Stimulated activated CD8-positive, alpha-beta memory T cell treated with anti-CD3 and anti-CD28 coated beads, Interleukin-7, amount 100 ng/mL, for 1 hour (primary cell): ENCODE data around the gene RIOK2.
"Not testable (repeated sequence)": the region's sequence is repeated elsewhere in the genome, so short reads cannot be mapped to it uniquely, and the experiment has no call there.

ENCODE experiments used
- DNase-seq, 2 donors: peaks; one replicate each; pipeline ENCODE4 v3.0.0-alpha.2; 2020; ENCODE audit warnings: low read depth in 2 of 2

RIOK2 gene

GRCh38 chr5:97167435-97167834, 15.6 kb downstream of the RIOK2 start:
- no peak for DNase-seq

- no peak for DNase-seq
Observed at GRCh38 chr5:97165726-97166125, 17.3 kb downstream of the RIOK2 start.

- DNase-seq: no peak
Observed at GRCh38 chr5:97164846-97165245, 18.2 kb downstream of the RIOK2 start.

DNA sequence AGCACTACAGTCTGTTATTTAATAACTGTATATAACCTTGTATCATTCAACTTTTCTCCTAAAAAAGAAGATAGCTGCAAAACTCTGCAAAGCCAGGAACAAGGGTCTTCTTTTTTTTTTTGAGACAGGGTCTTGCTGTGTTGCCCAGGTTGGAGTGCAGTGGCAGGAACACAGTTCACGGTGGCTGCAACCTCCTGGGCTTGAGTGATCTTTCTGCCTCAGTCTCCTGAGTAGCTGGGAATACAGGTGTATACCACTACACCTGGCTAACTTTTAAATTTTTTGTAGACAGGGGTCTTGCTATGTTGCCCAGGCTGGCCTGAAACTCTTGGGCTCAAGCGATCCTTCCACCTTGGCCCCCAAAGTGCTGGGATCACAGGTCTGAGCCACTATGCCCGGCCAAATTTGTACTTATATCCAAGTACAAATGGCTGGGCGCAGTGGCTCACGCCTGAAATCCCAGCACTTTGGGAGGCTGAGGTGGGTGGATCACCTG, 19.2 kb downstream of the RIOK2 start:
- DNase-seq: no peak

DNA sequence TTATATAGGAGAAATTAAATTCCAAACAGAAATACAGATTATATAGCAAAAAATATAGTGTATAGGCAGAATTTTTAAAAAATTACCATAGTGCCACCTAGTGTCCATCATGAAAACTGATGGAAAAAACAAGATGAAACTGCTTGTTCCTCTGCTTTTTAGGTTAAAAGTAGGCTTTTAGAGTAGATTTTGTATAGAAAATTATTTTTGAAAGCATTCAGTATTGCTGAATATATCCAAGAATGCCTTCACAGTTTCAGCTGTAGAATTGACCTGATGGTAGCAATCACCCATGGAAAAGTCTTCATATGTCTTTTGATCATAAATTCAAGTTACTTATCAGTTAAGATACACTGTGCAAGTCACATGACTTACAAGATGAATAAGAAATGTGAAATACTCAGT, 19.7 kb downstream of the RIOK2 start:
- DNase-seq: no peak

DNA sequence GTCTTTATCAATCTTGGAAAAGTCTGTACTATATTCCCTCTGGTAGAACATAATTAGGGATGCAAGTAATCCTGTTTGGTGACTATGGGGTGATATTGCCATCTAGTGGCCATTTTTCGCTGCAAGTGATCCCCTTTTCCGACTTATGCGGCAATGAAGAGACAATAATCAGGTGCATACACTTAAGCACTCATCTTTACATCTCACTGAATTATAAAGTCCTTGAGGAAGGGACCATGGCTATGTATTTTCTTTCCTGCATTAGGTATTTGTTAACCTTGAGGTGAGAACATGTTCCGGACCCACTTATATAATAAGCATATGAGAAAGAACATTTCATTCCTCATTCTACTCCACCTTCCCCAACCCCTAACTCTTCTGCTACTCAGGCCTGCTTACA, 21.0 kb downstream of the RIOK2 start:
- no peak for DNase-seq

DNA sequence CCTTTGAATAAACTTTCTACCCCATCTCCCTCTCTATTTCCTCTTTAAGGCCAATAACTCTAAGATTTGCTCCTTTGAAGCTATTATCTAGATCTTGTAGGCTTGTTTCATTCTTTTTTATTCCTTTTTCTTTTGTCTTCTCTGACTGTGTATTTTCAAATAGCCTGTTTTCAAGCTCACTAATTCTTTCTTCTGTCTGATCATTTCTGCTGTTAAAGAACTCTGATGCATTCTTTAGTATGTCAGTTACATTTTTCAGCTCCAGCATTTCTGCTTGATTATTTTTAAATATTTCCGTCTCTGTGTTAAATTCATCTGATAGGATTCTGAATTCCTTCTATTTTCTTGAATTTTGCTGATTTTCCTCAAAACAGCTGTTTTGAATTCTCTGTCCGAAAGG, 25.4 kb downstream of the RIOK2 start:
- no peak for DNase-seq

DNA sequence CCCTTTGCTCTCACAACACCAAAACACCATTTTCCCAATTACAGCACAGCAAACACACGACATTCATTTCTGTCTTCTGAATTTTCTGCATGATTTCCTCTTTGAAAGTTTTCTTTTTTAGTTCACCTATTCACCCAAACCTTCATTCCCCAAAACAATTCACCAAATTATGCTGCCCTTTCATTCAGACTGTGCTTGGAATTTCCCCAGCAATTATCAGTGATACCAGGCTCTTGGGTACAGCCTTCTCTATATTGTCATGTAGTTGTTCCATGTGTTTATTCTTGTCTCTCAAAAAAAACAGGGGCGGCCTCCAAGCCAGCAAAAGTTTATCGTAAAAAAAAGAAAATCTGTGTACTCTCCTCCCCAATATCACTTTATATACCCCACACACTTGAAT, 31.7 kb downstream of the RIOK2 start:
- no peak for DNase-seq

DNA sequence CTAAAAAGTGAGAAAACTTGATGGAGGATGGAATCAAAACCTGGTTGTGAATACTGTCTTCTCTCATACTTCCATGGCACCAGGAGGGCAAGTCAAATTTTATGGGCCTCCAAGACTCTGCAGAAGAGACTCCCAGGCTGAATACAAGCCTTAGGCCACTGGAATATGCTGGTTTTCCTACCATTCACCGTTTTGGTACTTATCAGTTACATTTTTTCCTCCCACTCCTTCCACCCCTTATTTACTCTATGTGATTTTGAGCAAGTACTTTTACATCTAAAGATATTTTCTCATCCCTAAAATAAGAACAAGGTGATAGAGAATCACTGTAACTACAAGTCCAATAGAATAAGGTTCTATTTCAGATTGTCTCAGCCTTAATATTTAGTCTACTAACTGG, 32.6 kb downstream of the RIOK2 start:
- DNase-seq: no peak

- no peak for DNase-seq
Observed at GRCh38 chr5:97149709-97150108, 33.3 kb downstream of the RIOK2 start.

DNA sequence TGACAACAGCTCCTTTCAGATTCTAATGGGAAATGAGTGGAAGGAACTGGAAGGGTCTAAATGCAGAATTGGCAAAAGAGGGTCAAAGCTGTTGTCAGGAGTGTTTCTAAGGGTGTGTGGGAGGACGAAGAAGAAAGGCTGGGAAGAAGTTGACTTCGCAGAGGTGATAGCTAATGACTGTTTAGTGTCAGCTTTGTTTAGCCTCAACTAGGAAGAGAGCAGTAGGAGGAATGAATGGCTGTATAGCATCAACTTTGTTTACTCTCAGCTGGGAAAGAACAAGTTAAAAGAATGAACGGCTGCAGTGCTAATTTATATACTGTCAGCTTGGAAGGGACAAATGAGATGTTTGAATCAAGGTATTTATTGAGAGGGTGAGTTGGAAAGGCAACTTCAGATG, 34.8 kb downstream of the RIOK2 start:
- no peak for DNase-seq

DNA sequence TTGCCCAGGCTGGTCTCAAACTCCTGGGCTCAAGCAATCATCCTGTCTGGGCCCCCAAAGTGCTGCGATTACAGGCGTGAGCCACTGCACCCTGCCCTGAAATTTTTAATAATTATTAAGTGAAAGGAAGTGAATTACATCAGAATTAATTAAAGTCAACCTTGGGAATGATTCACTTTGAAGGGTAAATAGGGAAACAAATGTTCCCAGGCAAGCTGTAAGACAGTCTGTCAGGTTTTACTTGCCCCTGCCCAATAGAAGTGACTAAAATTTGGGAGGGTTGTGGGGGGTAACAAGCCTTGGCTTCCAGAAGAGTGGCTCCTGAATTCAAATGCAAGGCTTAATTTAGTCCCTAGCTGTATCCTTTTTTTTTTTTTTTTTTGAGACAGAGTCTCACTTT, 39.3 kb downstream of the RIOK2 start:
- no peak for DNase-seq

DNA sequence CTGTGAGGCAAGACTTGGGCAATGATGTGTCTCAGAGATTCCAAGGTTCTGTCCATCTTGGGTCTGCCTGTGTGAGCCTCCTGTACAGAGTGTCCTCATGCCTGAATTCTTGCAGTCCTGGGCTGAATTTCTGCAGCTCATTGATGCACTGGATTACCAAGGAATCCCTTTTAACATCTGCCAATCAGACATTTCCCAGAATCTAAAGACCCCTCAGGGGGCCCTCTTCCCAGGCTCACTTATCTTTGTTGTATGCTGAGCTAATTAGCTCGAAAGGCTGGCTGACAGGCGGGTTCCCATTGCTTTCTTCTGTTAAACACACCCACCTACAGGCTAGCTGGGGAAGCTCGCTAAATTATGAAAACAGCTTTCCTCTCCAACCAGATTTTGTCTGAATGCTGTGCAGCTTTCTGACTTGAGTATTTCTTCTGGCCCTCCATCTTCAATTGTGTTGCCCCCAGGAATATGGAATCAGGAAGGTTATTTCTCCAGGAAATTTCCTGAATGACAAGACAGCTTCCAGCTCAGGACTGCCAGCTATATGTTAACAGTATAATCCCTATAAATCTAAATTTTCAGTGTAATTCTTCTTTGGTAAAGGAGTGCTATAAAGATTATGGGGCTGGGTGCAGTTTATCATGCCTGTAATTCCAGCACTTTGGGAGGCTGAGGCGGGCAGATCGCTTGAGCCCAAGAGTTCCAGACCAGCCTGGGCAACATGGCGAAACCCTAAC, 40.4 kb downstream of the RIOK2 start, which contains the start of gene LIX1:
Gene LIX1, minus strand, starts transcription at position 91 of the 734 bp plus-strand sequence. Its CDS starts 35 bp downstream, at position 56.
- DNase-seq: no peak

- DNase-seq: no peak
Observed at GRCh38 chr5:97141539-97141938, 41.5 kb downstream of the RIOK2 start.

DNA sequence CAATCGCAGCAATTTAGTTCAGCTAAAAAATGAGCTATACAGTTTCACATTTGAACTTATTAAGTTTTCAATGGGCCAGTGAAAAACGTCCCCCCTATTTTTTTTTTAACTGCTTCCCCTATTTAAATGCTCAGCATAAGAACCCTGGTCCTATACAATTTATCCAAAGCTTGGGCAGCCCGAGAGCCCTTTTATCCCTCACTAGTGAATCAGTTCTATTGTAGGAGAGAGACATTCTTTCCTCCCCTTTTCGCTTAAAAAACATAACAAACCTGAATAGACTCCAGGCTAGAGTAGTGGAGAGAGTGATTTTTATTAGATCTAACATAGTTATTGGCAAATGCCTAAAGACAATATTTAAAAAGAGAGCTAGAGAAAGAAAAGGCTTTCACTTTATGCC, 42.0 kb downstream of the RIOK2 start:
- no peak for DNase-seq

GRCh38 chr5:97140250-97140649, 42.8 kb downstream of the RIOK2 start:
- DNase-seq: not testable (repeated sequence)

- DNase-seq: no peak
Observed at GRCh38 chr5:97136475-97136874, 46.6 kb downstream of the RIOK2 start.

DNA sequence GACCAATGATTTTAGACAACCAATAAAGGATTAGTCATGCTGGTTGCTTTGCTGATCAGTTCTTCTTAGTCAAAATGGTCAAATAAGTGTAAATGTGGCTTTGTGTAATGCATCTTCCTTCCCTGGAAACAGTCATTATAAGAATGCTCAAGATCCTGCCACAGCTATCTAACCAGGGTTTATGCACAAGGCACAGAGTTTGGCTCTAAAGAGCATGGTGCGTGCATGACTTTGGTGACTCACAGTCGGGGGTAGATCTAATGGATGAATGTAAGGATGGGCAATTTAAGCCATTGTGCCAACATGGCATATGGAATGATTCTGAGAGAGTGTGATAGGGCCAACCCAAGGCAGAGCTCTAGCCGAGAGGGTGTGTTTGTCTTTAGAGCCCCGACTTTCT, 47.2 kb downstream of the RIOK2 start:
- DNase-seq: no peak

DNA sequence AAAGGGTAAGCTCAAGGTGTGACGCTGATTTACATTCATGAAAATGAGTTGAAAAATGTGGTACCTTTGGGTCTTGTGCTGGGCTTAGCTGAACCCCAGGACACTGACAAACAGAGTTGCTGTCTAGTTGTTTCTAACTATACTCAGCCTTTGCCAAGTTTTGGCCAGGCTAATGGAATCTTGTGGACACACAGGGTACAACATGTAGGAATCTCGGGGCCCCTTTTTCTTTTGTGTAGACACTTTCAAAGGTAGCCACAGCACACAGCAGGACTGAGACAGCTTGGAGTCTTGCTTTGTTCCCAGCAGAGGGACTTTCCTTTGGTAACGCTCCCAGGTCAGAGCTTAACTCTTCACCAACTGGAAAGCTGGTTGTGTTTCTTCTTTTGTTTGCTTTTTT, 48.4 kb downstream of the RIOK2 start:
- DNase-seq: no peak

GRCh38 chr5:97133101-97133500, 49.9 kb downstream of the RIOK2 start:
- DNase-seq: no peak

GRCh38 chr5:97131921-97132320, 51.1 kb downstream of the RIOK2 start:
- no peak for DNase-seq

GRCh38 chr5:97131139-97131710, 51.8 kb downstream of the RIOK2 start:
- DNase-seq: no peak

DNA sequence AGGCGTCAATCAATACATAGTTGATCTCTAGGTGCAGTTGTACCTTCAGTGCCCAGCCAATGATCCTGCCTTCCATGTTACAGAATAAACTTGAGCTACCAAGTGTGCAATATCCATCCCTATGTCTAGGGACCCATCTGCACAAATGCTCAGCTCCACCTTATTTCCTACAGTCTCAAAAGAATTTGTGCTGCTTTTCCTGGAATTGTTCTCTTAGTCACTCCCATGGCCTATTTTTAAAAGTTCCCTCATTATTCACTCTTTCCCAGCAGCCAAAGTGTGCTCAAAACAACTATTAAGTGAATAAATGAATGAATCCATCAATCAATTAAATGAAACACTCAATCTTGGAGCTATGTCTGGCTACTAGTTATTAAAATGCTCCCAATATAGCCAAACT, 55.3 kb downstream of the RIOK2 start:
- no peak for DNase-seq
